Pancreas (tissue), 10 donors: ENCODE data around the gene FNDC3B. TPM values are rescaled to one million over a fixed set of nuclear protein-coding genes. Genes with fewer than 3 reads are reported as not detected.

Experiments used
- ATAC-seq, 4 donors: fragments of 200-7000 bp; cut with Tn5 transposase; one replicate each; pipeline versions ENCODE4 v1.8.0 to v1.9.1; 2020; ENCODE audit warnings: mild to moderate bottlenecking in 4 of 4, moderate library complexity in 4 of 4
- DNase-seq, 6 donors: peaks; one replicate each; pipeline ENCODE4 v3.0.0-alpha.2; 2020
- FAIRE-seq: peaks from 2 replicates; lab custom pipeline; 2012; peaks lifted over from hg19 to GRCh38; lab: Jason Lieb, UNC
- H3K27ac ChIP-seq, 4 donors: fragments of 200-600 bp; sonication (generic); 1 replicate in 3 of 4; 2 replicates in 1 of 4; pipeline versions ENCODE4 v1.5.0 to v1.8.0; 2020
- H3K27me3 ChIP-seq, 4 donors: fragments of 200-600 bp; one replicate each; pipeline ENCODE4 v1.8.0; 2021
- H3K36me3 ChIP-seq, 3 donors: fragments of 200-600 bp; sonication (generic) in 1 of 3; one replicate each; pipeline versions ENCODE4 v1.5.0 to v1.8.0; 2020 to 2021
- H3K4me1 ChIP-seq, 3 donors: fragments of 200-600 bp; one replicate each; pipeline ENCODE4 v1.8.0; 2021
- H3K4me3 ChIP-seq, 4 donors: fragments of 200-600 bp; sonication (generic) in 2 of 4; one replicate each; pipeline versions ENCODE4 v1.5.0 to v1.8.0; 2020 to 2021
- H3K9me3 ChIP-seq, 4 donors: fragments of 200-600 bp; one replicate each; pipeline ENCODE4 v1.8.0; 2021
- WGBS, 2 donors: extraction: QIAGEN DNeasy Blood & Tissue Kit; methylation state at CpG; one replicate each; pipeline ENCODE4 v1.1.7; 2013; 5-methylcytosine and 5-hydroxymethylcytosine counted together
- intact Hi-C, 3 donors: fragments of 100-400 bp; cut with DNase I; formaldehyde crosslinking; loops; one replicate each; pipeline versions ENCODE4 v1.11.1 to v1.14.2; 2022
- polyA plus RNA-seq, 2 donors: library from polyadenylated mRNA; stranded (reverse); fragments of 200-250 nt; gene quantifications; one replicate each; pipeline ENCODE4 v1.2.3, GENCODE V29; 2013
- total RNA-seq, 6 donors: library from RNA; stranded (reverse); fragmentation: NEBNext Ultra II Directional in 4 of 6; extraction: Animal tissue kit (Norgen Biotek cat#: 25700) in 4 of 6; gene quantifications; one replicate each; pipeline versions ENCODE4 v1.2.1 to v1.2.4, GENCODE V29; 2021 to 2023
- TF ChIP-seq, protein P1 (sequence below), 4 donors: fragments of 200-600 bp; sonication (generic) in 3 of 4; IDR thresholded peaks; one replicate each; pipeline versions ENCODE4 v1.5.0 to v1.8.0; 2021; ENCODE audit warnings: antibody characterized with exemption in 4 of 4
- donor health status: healthy with polysubstance abuse.
- donor health status: DM: no; HTN: no; CAD: no; lungs with moderate emphysema.
- donor health status: DM: no; HTN: no; CAD: no.
- donor health status: control.
- donor health status: control.
- donor health status: Bipolar disorder and iron deficiency.
- donor health status: DM: yes; HTN: yes; CAD: no.
- donor health status: DM: no; HTN: no; CAD: no.
- donor health status: DM: no; HTN: no; CAD: no.
- donor health status: DM: yes; HTN: yes; CAD: no.

The FNDC3B gene
- total and polyA plus RNA-seq, 8 donors: 9.3 to 126 (median 73.2) TPM

DNA sequence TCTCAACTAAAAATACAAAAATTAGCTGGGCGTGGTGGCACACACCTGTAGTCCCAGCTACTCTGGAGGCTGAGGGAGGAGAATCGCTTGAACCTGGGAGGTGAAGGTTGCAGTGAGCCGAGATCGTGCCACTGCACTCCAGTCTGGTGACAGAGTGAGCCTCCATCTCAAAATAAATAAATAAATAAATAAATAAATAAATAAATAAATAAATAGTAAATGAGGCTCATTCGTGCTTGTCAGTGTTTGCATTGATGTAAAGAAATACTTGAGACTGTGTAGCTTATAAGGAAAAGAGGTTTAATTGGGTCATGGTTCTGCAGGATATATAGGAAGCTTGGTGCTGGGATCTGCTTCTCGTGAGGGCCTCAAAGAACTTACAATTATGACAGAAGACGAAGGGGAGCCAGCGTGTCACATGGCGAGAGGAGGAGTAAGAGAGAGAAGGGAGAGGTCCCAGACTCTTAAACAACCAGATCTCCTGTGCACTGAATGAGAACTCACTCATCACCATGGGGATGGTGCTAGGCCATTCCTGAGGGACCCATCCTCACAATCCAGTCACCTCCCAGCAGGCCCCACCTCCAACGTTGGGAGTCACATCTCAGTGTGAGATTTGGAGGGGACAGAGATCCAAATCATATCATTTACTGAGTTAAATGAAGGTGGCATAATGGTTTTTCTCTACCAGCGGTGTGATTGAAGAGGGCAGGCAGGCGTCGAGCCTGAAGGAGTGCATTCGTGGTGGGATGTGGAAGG is 104.5 kb downstream of the FNDC3B start:
- WGBS, 2 donors: 87 to 92% methylated on average over 14 of the region's 14 CpGs
- DNase-seq: no peak

DNA sequence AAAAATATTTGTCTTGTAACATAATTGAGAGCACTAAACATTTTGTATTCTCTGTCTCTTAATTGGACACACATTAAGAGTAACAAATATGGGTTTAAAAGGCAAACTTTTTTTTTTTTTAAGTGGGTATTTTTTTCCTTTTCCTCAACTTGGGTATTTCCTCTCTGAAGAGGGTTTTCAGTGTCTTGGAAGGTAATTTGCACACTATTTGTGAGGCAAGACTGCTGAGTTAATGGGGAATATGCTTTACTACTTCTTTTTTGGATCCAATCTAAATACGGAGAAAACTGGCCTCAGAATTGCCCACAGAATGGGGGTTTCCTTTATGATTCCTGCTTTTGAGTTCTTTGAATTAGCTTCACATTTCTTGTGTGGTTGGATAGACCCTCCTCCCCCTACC is 105.2 kb downstream of the FNDC3B start:
- TF ChIP-seq, protein P1, sequence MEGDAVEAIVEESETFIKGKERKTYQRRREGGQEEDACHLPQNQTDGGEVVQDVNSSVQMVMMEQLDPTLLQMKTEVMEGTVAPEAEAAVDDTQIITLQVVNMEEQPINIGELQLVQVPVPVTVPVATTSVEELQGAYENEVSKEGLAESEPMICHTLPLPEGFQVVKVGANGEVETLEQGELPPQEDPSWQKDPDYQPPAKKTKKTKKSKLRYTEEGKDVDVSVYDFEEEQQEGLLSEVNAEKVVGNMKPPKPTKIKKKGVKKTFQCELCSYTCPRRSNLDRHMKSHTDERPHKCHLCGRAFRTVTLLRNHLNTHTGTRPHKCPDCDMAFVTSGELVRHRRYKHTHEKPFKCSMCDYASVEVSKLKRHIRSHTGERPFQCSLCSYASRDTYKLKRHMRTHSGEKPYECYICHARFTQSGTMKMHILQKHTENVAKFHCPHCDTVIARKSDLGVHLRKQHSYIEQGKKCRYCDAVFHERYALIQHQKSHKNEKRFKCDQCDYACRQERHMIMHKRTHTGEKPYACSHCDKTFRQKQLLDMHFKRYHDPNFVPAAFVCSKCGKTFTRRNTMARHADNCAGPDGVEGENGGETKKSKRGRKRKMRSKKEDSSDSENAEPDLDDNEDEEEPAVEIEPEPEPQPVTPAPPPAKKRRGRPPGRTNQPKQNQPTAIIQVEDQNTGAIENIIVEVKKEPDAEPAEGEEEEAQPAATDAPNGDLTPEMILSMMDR (IDR thresholded peaks at IDR 0.05): no peak
- intact Hi-C loops: no loop called here
- no peaks in the 10 kb centered on the region for H3K9me3 ChIP-seq
- H3K27ac ChIP-seq: peak overlapping the region in 1 of 4 donors; percentile 6
- no peak overlapping the region for H3K4me3 ChIP-seq
- no peaks in the 10 kb centered on the region for H3K27me3 ChIP-seq
- no peak for FAIRE-seq
- no peaks in the 10 kb centered on the region for H3K36me3 ChIP-seq
- 74 to 84% methylated on average over 1 of the region's 1 CpG for WGBS, 2 donors
- ATAC-seq: no peak
- no peak for DNase-seq
- peaks cover 35 to 53% (median 45%) of the 10 kb centered on the region in 3 donors for H3K4me1 ChIP-seq

More for the DNA sequence above, 104.5 kb downstream of the FNDC3B start:
- H3K9me3 ChIP-seq: no peaks in the 10 kb centered on the region
- TF ChIP-seq, protein P1 (IDR thresholded peaks at IDR 0.05): no peak
- H3K4me3 ChIP-seq: no peak overlapping the region
- FAIRE-seq: no peak
- H3K36me3 ChIP-seq: no peaks in the 10 kb centered on the region
- intact Hi-C loops: no loop called here
- H3K27ac ChIP-seq: no peak overlapping the region
- no peaks in the 10 kb centered on the region for H3K27me3 ChIP-seq
- peaks cover 42 to 56% (median 47%) of the 10 kb centered on the region in 3 donors for H3K4me1 ChIP-seq
- no peak for ATAC-seq

DNA sequence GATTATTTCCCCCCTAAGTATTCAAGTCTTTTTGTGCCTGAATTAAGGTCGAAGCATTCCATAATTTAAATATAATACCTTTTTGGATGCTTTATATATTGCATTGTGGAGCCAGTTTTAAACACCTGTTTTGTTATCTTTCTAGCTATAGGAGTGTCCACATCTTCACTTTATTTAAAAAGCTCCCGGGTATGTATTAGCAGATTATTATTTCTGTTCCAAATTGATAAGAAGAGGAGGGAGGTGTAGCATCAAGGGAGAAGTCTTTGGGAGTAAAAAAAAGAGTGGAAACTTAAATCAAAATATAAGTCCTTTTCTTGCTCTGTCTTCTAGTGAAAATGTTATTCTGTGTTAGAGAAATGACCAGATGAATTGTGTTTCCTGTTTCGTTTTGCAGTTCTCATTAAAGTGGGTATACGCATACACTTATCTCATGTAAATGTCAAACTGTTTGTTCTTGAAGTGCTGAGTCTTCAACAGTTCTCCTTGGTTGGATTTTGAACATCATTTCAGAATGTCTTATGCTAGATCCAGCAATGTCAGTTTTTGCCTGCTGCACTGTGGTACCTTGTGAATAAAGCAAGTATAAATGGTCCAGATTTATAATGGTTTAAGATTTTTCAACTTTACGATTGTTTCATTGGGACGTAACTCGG is 105.8 kb downstream of the FNDC3B start:
- H3K9me3 ChIP-seq: no peaks in the 10 kb centered on the region
- H3K36me3 ChIP-seq: no peaks in the 10 kb centered on the region
- no peaks in the 10 kb centered on the region for H3K27me3 ChIP-seq
- ATAC-seq (no peak), FAIRE-seq (no peak), DNase-seq (no peak)
- intact Hi-C loops: no loop called here
- H3K27ac ChIP-seq: peak overlapping the region in 1 of 4 donors; percentile 15
- 66% methylated on average over 7 of the region's 7 CpGs for WGBS, 2 donors
- no peak overlapping the region for H3K4me3 ChIP-seq
- TF ChIP-seq, protein P1 (IDR thresholded peaks at IDR 0.05): no peak
- H3K4me1 ChIP-seq: peaks cover 30 to 47% (median 39%) of the 10 kb centered on the region in 3 donors

DNA sequence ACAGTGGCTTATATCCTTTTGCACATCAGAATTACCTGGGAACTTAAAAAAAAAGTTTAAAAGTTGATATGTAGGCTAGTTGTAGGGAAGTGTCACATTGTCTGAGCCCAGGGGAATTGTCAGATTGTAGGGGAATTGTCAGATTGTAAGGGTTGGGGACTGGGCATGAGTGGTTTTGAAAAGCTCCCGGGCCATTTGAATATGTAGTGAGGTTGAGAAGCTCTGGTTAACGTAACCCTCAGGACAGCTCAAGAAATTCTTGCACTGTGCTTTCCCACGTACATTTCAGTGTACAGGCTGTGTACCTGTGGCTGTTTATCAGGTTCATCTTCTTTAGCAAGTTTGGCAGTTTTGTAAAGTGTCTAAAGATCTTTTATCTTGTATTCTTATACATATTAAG is 107.0 kb downstream of the FNDC3B start:
- peaks cover 20 to 39% (median 32%) of the 10 kb centered on the region in 3 donors for H3K4me1 ChIP-seq
- H3K27me3 ChIP-seq: no peaks in the 10 kb centered on the region
- no peaks in the 10 kb centered on the region for H3K36me3 ChIP-seq
- ATAC-seq (no peak), DNase-seq (no peak), FAIRE-seq (no peak)
- 62 to 68% methylated on average over 3 of the region's 3 CpGs for whole genome bisulfite sequencing, 2 donors
- no peak overlapping the region for H3K27ac ChIP-seq
- TF ChIP-seq, protein P1 (IDR thresholded peaks at IDR 0.05): no peak
- no peaks in the 10 kb centered on the region for H3K9me3 ChIP-seq
- no peak overlapping the region for H3K4me3 ChIP-seq
- intact Hi-C loops: no loop called here
